Testis (tissue), 2 donors: ENCODE data around the gene CAPN9.

Experiments used
- CTCF ChIP-seq, 3 experiments: fragments of 450-650 bp in 2 of 3; fragments of 200-600 bp in 1 of 3; sonication (generic) in 1 of 3; IDR thresholded peaks; one replicate each; pipeline ENCODE4 v1.5.1; 2016 to 2019; ENCODE audit warnings: antibody characterized with exemption in 3 of 3, mild to moderate bottlenecking in 2 of 3, moderate library complexity in 1 of 3
- POLR2A ChIP-seq: fragments of 450-650 bp; IDR thresholded peaks from one replicate; pipeline ENCODE4 v1.6.1; 2017; ENCODE audit warnings: antibody characterized with exemption, mild to moderate bottlenecking, moderate library complexity

- no peak for TF ChIP-seq CTCF (IDR thresholded peaks at IDR 0.05)
- TF ChIP-seq POLR2A = no peak
Measured at GRCh38 chr1:230713547-230713914, 33.7 kb upstream of the CAPN9 start.
